K562 (cell line): ENCODE data around the gene GPX6. TPM values are rescaled to one million over a fixed set of nuclear protein-coding genes. Genes with fewer than 3 reads are reported as not detected.

Experiments used
- CCNT2 ChIP-seq: IDR thresholded peaks from 2 replicates; pipeline ENCODE4 v1.6.1; 2011; ENCODE audit warnings: borderline replicate concordance, low read depth, mild to moderate bottlenecking, moderate library complexity, mixed read lengths, low read length; ENCODE audit not compliant: insufficient read length; ENCODE audit errors: extremely low read depth
- CEBPG ChIP-seq, 3 experiments: fragments of 200-800 bp in 1 of 3; sonication (Bioruptor generic) in 1 of 3; sonication (generic) in 1 of 3; formaldehyde crosslinking in 1 of 3; IDR thresholded peaks in 2 of 3; conservative IDR thresholded peaks in 1 of 3; 2 replicates each; pipeline versions ENCODE4 v1.6.1 to v1.8.0; 2016 to 2022; ENCODE audit warnings: missing compliant biosample characterization in 2 of 3, missing genetic modification characterization in 2 of 3, mild to moderate bottlenecking in 1 of 3, missing genetic modification reagents in 1 of 3
- ESRRA ChIP-seq: fragments of 450-650 bp; IDR thresholded peaks from 2 replicates; pipeline ENCODE4 v1.6.1; 2014; ENCODE audit warnings: low read depth, mild to moderate bottlenecking, moderate library complexity, borderline replicate concordance
- ETV1 ChIP-seq: fragments of 450-650 bp; conservative IDR thresholded peaks from 2 replicates; pipeline ENCODE4 v1.6.1; 2016; ENCODE audit warnings: missing genetic modification characterization, control low read depth, low read depth, missing compliant biosample characterization
- GATA2 ChIP-seq: sonication (generic); formaldehyde crosslinking; IDR thresholded peaks from 2 replicates; pipeline ENCODE4 v1.4.0; 2020; ENCODE audit warnings: mild to moderate bottlenecking, missing genetic modification reagents
- HDAC8 ChIP-seq: fragments of 450-650 bp; IDR thresholded peaks from 2 replicates; pipeline ENCODE4 v1.6.1; 2016; ENCODE audit warnings: mild to moderate bottlenecking, missing genetic modification characterization, moderate library complexity, missing compliant biosample characterization
- HOMEZ ChIP-seq: fragments of 250-450 bp; sonication (Bioruptor Pico); IDR thresholded peaks from 2 replicates; pipeline ENCODE4 v1.4.0; 2020; ENCODE audit warnings: mild to moderate bottlenecking, moderate library complexity
- ILF3 ChIP-seq: fragments of 450-650 bp; IDR thresholded peaks from 2 replicates; pipeline ENCODE4 v1.6.1; 2018; ENCODE audit warnings: antibody characterized with exemption, mild to moderate bottlenecking, moderate library complexity, borderline replicate concordance
- KLF13 ChIP-seq: fragments of 450-650 bp; IDR thresholded peaks from 2 replicates; pipeline ENCODE4 v1.6.1; 2016; ENCODE audit warnings: missing genetic modification characterization, low read depth, mild to moderate bottlenecking, missing compliant biosample characterization, moderate library complexity, borderline replicate concordance
- MAFF ChIP-seq: IDR thresholded peaks from 2 replicates; pipeline ENCODE4 v1.6.1; 2012; ENCODE audit warnings: low read length, improper control_type of control experiment
- MXD1 ChIP-seq: fragments of 250-450 bp; sonication (Bioruptor Pico); IDR thresholded peaks from 2 replicates; pipeline ENCODE4 v1.8.0; 2021; ENCODE audit warnings: borderline replicate concordance, mild to moderate bottlenecking, moderate library complexity; ENCODE audit not compliant: poor library complexity, severe bottlenecking
- NCOA2 ChIP-seq, 2 experiments: fragments of 450-650 bp; IDR thresholded peaks; 2 replicates each; pipeline ENCODE4 v1.6.1; 2018; ENCODE audit warnings: mild to moderate bottlenecking in 2 of 2, moderate library complexity in 1 of 2; ENCODE audit not compliant: partially characterized antibody in 2 of 2
- NCOA6 ChIP-seq: fragments of 450-650 bp; IDR thresholded peaks from 2 replicates; pipeline ENCODE4 v1.6.1; 2017; ENCODE audit warnings: mild to moderate bottlenecking
- NFIC ChIP-seq: fragments of 450-650 bp; IDR thresholded peaks from 2 replicates; pipeline ENCODE4 v1.6.1; 2017; ENCODE audit warnings: mild to moderate bottlenecking, inconsistent platforms
- POLR2B ChIP-seq: fragments of 450-650 bp; IDR thresholded peaks from 2 replicates; pipeline ENCODE4 v1.6.1; 2018; ENCODE audit warnings: low read depth; ENCODE audit not compliant: partially characterized antibody
- RCOR1 ChIP-seq, 2 experiments: IDR thresholded peaks; 2 replicates each; pipeline ENCODE4 v1.6.1; 2012; ENCODE audit warnings: low read depth in 2 of 2, low read length in 2 of 2, borderline replicate concordance in 1 of 2, improper control_type of control experiment in 1 of 2
- TRIM24 ChIP-seq, 2 experiments: fragments of 450-650 bp; IDR thresholded peaks; 2 replicates each; pipeline ENCODE4 v1.6.1; 2016
- ZNF143 ChIP-seq: sonication (generic); formaldehyde crosslinking; IDR thresholded peaks from 2 replicates; pipeline ENCODE4 v1.9.0; 2022; ENCODE audit warnings: mild to moderate bottlenecking, missing genetic modification reagents
- ZNF263 ChIP-seq: sonication (generic); formaldehyde crosslinking; IDR thresholded peaks from 2 replicates; pipeline ENCODE4 v1.8.0; 2022; ENCODE audit warnings: mild to moderate bottlenecking, missing genetic modification reagents, borderline replicate concordance
- ZNF280A ChIP-seq: fragments of 450-650 bp; IDR thresholded peaks from 2 replicates; pipeline ENCODE4 v1.6.1; 2018; ENCODE audit warnings: mild to moderate bottlenecking, low read depth; ENCODE audit not compliant: partially characterized antibody
- ZNF589 ChIP-seq: fragments of 200-800 bp; sonication (Bioruptor generic); IDR thresholded peaks from 2 replicates; pipeline ENCODE4 v1.6.1; 2016; ENCODE audit warnings: low read depth, missing genetic modification characterization, missing compliant biosample characterization
- ZSCAN29 ChIP-seq: fragments of 450-650 bp; IDR thresholded peaks from 2 replicates; pipeline ENCODE4 v1.6.1; 2017
- polyA plus RNA-seq, 8 experiments: library from polyadenylated mRNA; depleted of rRNA in 4 of 8; stranded (reverse) in 5 of 8; unstranded in 3 of 8; fragments of >200 nt; fragmentation: Nextera tagmentation in 2 of 8; fragmentation: Illumina TruSeq in 1 of 8; extraction: Ambion mirVana in 2 of 8; extraction: Trizol in 1 of 8; gene quantifications; 2 replicates each; pipeline versions ENCODE4 v1.2.1 to v1.2.3, GENCODE V29; 2011 to 2014; ENCODE audit warnings: inconsistent platforms in 1 of 8, missing spikeins in 1 of 8
- total RNA-seq, 7 experiments: library from RNA; depleted of rRNA in 6 of 7; stranded (reverse); fragments of >200 nt in 6 of 7; fragmentation: Illumina TruSeq in 2 of 7; extraction: Trizol in 2 of 7; gene quantifications; 2 replicates each; pipeline versions ENCODE4 v1.2.1 to v1.2.3, GENCODE V29; 2011 to 2021; ENCODE audit warnings: low replicate concordance in 1 of 7

The GPX6 gene
- total and polyA plus RNA-seq, 9 of the 15 experiments (the other 6 are each of a cell fraction or from before 2014, with no cell fraction given) = not detected

- no peak for TF ChIP-seq ZNF280A
- TF ChIP-seq CEBPG (CRISPR knock-in tag; IDR thresholded peaks at IDR 0.05) = no peak
- TF ChIP-seq CEBPG (tag; conservative IDR thresholded peaks at IDR 0.05 in 1 of 2, IDR thresholded peaks at IDR 0.05 in 1 of 2) = peak in 1 of 2 experiments; percentile 55; a peak in 2 of 4 replicates
- TF ChIP-seq NCOA6 = no peak
- no peak for TF ChIP-seq KLF13 (tag)
- TF ChIP-seq NCOA2 (IDR thresholded peaks at IDR 0.05; ENCODE audit: partially characterized antibody in 2 of 2) = no peak
- TF ChIP-seq ZNF143 = no peak
- no peak for TF ChIP-seq ILF3
- no peak for TF ChIP-seq HDAC8 (tag)
- 0 out of 2 replicates have a peak, but pooled peaks have one; percentile 25 for TF ChIP-seq ESRRA
- no peak for TF ChIP-seq ZNF263 (CRISPR knock-in tag)
- TF ChIP-seq RCOR1 (IDR thresholded peaks at IDR 0.05; ENCODE audit: borderline replicate concordance in 1 of 2, low read depth in 2 of 2, low read length in 2 of 2) = peak in 1 of 2 experiments; percentile 76; a peak in 2 of 4 replicates
- TF ChIP-seq GATA2 (CRISPR knock-in tag) = no peak
- TF ChIP-seq POLR2B = no peak
- peak; percentile 69 for TF ChIP-seq CCNT2
- no peak for TF ChIP-seq MAFF
- TF ChIP-seq ETV1 (tag) = no peak
- no peak for TF ChIP-seq MXD1 (CRISPR knock-in tag)
- peak in 1 of 2 experiments; percentile 24; a peak in 1 of 4 replicates for TF ChIP-seq TRIM24 (IDR thresholded peaks at IDR 0.05)
- TF ChIP-seq ZNF589 = no peak
- TF ChIP-seq HOMEZ (CRISPR knock-in tag) = no peak
- TF ChIP-seq NFIC = no peak
- TF ChIP-seq ZSCAN29 = no peak
Measured at GRCh38 chr6:28505733-28506132, 9.9 kb downstream of the GPX6 start (continued).
